ENCODE measurements around the gene FPGT.

DNA sequence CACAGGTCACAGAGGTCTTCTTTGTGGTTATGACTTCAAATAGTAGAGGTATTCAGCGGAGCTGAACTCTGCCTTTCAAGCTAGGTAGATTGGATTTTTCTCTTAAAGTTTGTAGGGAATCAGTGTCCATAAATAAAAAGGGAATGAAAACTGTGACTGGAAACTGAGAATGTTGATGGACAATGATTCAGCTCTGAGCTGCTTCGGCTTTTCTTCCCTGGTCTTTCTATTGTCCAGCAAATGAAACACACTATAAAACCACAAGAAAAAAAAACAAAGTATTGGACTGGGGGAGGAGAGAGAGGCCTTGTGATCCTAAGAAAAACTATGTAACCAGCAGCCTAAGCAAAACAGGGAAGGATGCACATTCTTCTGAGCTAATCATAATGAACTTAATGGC is 48.3 kb downstream of the FPGT start:
- TF ChIP-seq HDGF (IDR thresholded peaks at IDR 0.05; ENCODE audit: borderline replicate concordance) (no peak), ELF4 (IDR thresholded peaks at IDR 0.05) (no peak), BHLHE40 (IDR thresholded peaks at IDR 0.05; ENCODE audit: borderline replicate concordance) (no peak), FOXM1 (IDR thresholded peaks at IDR 0.05; ENCODE audit: borderline replicate concordance) (no peak), TARDBP (IDR thresholded peaks at IDR 0.05) (no peak), ARNT (IDR thresholded peaks at IDR 0.05) (no peak), FOXK2 (IDR thresholded peaks at IDR 0.05) (no peak)

Measured in HEK293T (cell line).